H1 (cell line): ENCODE results near the gene MGMT. TPM values are rescaled to one million over a fixed set of nuclear protein-coding genes. Genes with fewer than 3 reads are reported as not detected.

ENCODE experiments used
- EP300 ChIP-seq, 2 experiments: IDR thresholded peaks; 1 replicate in 1 of 2; 2 replicates in 1 of 2; pipeline ENCODE4 v1.6.1; 2011 to 2012; ENCODE audit warnings: low read depth in 2 of 2, low read length in 2 of 2, mild to moderate bottlenecking in 2 of 2, borderline replicate concordance in 1 of 2, inconsistent platforms in 1 of 2, moderate library complexity in 1 of 2
- polyA plus RNA-seq, 7 experiments: library from polyadenylated mRNA; depleted of rRNA in 3 of 7; stranded (reverse) in 5 of 7; unstranded in 2 of 7; fragments of >200 nt in 5 of 7; fragments of 200-250 nt in 2 of 7; gene quantifications; 1 replicate in 5 of 7; 2 replicates in 1 of 7; 4 replicates in 1 of 7; pipeline versions ENCODE4 v1.2.1 to v1.2.3, GENCODE V29; 2011 to 2013; ENCODE audit warnings: missing spikeins in 2 of 7, mixed read lengths in 2 of 7
- total RNA-seq: library from RNA; stranded (reverse); fragmentation: NEBNext Ultra II Directional; extraction: Animal tissue kit (Norgen Biotek cat#: 25700); gene quantifications from 2 replicates; pipeline ENCODE4 v1.2.1, GENCODE V29; 2021
- TF ChIP-seq, protein P1 (sequence below): IDR thresholded peaks from 2 replicates; pipeline ENCODE4 v1.6.1; 2011; ENCODE audit warnings: low read depth, mild to moderate bottlenecking, low read length; ENCODE audit not compliant: insufficient read depth

The MGMT gene
- total and polyA plus RNA-seq, 2 of the 8 experiments (the other 6 are each of a cell fraction or from before 2014, with no cell fraction given): 9.9 to 10.7 TPM

DNA sequence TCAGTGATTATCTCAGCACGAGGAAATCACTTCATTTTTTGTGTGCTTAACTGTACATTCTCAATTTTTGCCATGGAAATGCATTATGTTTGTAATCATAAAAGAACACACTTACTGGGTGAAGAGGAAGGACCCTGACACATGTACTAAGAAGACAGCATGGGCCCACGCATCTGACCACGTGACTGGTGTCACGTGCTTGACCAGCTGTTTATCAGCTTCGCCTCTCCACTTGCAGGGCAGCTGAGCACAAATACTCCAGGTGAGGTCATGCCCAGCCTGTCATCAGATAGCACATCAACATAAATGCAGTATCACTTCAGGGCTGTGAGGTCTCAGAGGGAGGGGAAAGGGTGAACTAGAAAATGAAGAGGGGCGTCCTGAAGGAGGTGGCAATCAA lies 317.2 kb downstream of the MGMT start (continued):
- TF ChIP-seq, protein P1, sequence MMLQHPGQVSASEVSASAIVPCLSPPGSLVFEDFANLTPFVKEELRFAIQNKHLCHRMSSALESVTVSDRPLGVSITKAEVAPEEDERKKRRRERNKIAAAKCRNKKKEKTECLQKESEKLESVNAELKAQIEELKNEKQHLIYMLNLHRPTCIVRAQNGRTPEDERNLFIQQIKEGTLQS: no peak
- TF ChIP-seq EP300 (IDR thresholded peaks at IDR 0.05; ENCODE audit: borderline replicate concordance in 1 of 2, low read depth in 2 of 2, low read length in 2 of 2): no peak
